RWPE2 (cell line): ENCODE data around the gene GCNT1.
A peak's percentile ranks its signal among the peaks of the same experiment; 100 is the strongest.

Experiments used
- ATAC-seq: fragments of 200-7000 bp; cut with Tn5 transposase; 3 replicates; pipeline ENCODE4 v1.9.1; 2021; ENCODE audit warnings: low read depth
- DNase-seq: peaks from one replicate; pipeline ENCODE4 v3.0.0-alpha.2; 2020; ENCODE audit warnings: low spot score
- H3K27ac ChIP-seq: fragments of 450-650 bp; 2 replicates; pipeline ENCODE4 v1.5.1; 2017; ENCODE audit warnings: mild to moderate bottlenecking; ENCODE audit not compliant: poor library complexity, severe bottlenecking
- H3K27me3 ChIP-seq: fragments of 250-450 bp; sonication (Bioruptor Pico); 2 replicates; pipeline ENCODE4 v1.5.1; 2021; ENCODE audit warnings: mild to moderate bottlenecking, moderate library complexity; ENCODE audit not compliant: insufficient read depth, poor library complexity, severe bottlenecking
- H3K36me3 ChIP-seq: fragments of 250-450 bp; sonication (Bioruptor Pico); 2 replicates; pipeline ENCODE4 v1.5.1; 2020; ENCODE audit warnings: low read depth, mild to moderate bottlenecking, moderate library complexity
- H3K4me1 ChIP-seq: fragments of 250-450 bp; sonication (Bioruptor Pico); 2 replicates; pipeline ENCODE4 v1.5.1; 2021; ENCODE audit warnings: mild to moderate bottlenecking, moderate library complexity; ENCODE audit not compliant: insufficient read depth, poor library complexity, severe bottlenecking
- H3K4me3 ChIP-seq: fragments of 250-450 bp; sonication (Bioruptor Pico); 2 replicates; pipeline ENCODE4 v1.5.1; 2021; ENCODE audit warnings: mild to moderate bottlenecking, moderate library complexity; ENCODE audit not compliant: severe bottlenecking
- H3K9me3 ChIP-seq: fragments of 250-450 bp; sonication (Bioruptor Pico); 2 replicates; pipeline ENCODE4 v1.5.1; 2021; ENCODE audit warnings: mild to moderate bottlenecking, moderate library complexity; ENCODE audit not compliant: severe bottlenecking
- CTCF ChIP-seq: fragments of 450-650 bp; IDR thresholded peaks from one replicate; pipeline ENCODE4 v1.5.1; 2017; ENCODE audit warnings: mild to moderate bottlenecking, moderate library complexity; ENCODE audit not compliant: poor library complexity, severe bottlenecking

GCNT1 gene

DNA sequence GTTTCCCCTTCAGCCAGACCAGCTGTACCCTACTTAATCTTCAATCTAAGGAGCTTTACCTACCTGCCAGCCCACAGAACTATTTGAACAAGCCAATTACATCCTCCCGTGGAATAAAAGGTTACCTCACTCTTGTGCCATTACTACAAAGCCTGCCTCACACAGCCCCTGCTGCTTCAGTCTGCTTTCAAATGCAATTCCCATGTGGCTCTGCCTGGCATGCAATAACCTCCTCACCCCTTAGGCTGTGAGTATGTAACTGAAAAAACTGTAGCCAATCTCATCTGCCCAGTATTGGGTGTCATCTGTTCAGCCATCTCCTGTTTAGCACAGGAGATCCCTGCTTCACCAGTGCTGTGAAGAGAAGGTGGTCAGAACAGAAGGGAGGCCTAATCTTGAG lies 6.1 kb upstream of the GCNT1 start:
- ATAC-seq (no peak), DNase-seq (no peak)
- no peak overlapping the region for H3K4me3 ChIP-seq
- H3K27me3 ChIP-seq = no peaks in the 10 kb centered on the region
- TF ChIP-seq CTCF = no peak
- no peaks in the 10 kb centered on the region for H3K36me3 ChIP-seq
- no peaks in the 10 kb centered on the region for H3K4me1 ChIP-seq
- H3K9me3 ChIP-seq = no peaks in the 10 kb centered on the region
- no peak overlapping the region for H3K27ac ChIP-seq

- no peaks in the 10 kb centered on the region for H3K9me3 ChIP-seq
- no peaks in the 10 kb centered on the region for H3K27me3 ChIP-seq
- ATAC-seq = no peak
- no peaks in the 10 kb centered on the region for H3K4me1 ChIP-seq
- H3K4me3 ChIP-seq = no peak overlapping the region
- no peak for TF ChIP-seq CTCF
- no peak overlapping the region for H3K27ac ChIP-seq
- no peak for DNase-seq
- H3K36me3 ChIP-seq = no peaks in the 10 kb centered on the region
These were observed 5.2 kb upstream of the GCNT1 start for GRCh38 chr9:76453785-76454184.

GRCh38 chr9:76454311-76454710 lies 4.7 kb upstream of the GCNT1 start:
- Histone ChIP-seq H3K9me3 (no peaks in the 10 kb centered on the region), H3K27me3 (no peaks in the 10 kb centered on the region), H3K4me1 (no peaks in the 10 kb centered on the region), H3K4me3 (no peak overlapping the region), H3K36me3 (no peaks in the 10 kb centered on the region), H3K27ac (no peak overlapping the region)
- TF ChIP-seq CTCF = no peak
- no peak for ATAC-seq
- no peak for DNase-seq

DNA sequence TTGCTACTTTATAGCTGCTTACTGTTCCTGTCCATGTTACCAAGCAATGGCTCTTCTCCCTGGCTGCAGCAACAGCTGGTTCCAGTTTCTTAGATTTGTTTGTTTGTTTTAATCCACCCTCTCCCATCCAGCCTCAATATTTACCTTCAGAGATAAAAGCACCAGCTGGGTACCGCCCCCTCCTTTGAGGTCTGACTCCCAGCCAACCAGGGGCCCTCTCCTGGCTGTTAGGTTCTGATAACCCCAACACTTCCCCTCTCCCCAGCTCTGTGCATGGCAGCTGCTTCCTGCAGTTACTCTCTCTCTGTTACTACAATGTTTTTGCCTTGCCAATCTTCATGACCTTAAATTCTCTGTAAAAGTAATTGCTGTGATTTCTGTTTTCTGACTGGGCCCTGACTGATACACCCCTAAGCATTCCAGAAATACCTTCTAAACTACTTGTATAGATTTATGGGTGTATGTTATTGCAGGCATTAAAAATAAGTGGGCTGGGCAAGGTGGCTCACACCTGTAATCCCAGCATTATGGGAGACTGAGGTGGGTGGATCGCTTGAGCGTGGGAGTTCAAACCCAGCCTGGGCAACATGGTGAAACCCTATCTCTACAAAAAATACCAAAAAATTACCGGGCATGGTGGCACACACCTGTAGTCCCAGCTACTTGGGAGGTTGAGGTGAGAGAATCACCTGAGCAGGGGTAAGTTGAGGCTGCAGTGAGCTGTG lies 2.6 kb upstream of the GCNT1 start:
- Histone ChIP-seq H3K27me3 (no peaks in the 10 kb centered on the region), H3K27ac (no peak overlapping the region), H3K4me3 (no peak overlapping the region), H3K9me3 (no peaks in the 10 kb centered on the region), H3K36me3 (no peaks in the 10 kb centered on the region), H3K4me1 (peaks cover 3% of the 10 kb centered on the region)
- peak; percentile 11; the same call in 2 of the 3 replicates for ATAC-seq
- TF ChIP-seq CTCF = no peak
- no peak for DNase-seq
